ENCODE measurements around the gene ZDHHC1. TPM values are rescaled to one million over a fixed set of nuclear protein-coding genes. Genes with fewer than 3 reads are reported as not detected.

ZDHHC1 gene
- total RNA-seq, 3 donors from 2014 or later, result 17.4 to 20.3 (median 19.3) TPM

- no peak overlapping the region for H3K4me3 ChIP-seq
- no peaks in the 10 kb centered on the region for H3K9me3 ChIP-seq
- H3K27me3 ChIP-seq, result no peaks in the 10 kb centered on the region
- no peak for TF ChIP-seq POLR2A (IDR thresholded peaks at IDR 0.05)
- peak in 2 of 3 donors; percentile 10 to 65 for TF ChIP-seq POLR2AphosphoS5 (IDR thresholded peaks at IDR 0.05)
- no peak for DNase-seq (ENCODE audit: low spot score in 2 of 2)
- peaks cover 0 to 22% of the 10 kb centered on the region in 2 donors for H3K4me1 ChIP-seq
- intact Hi-C loops (cut with DNase I; ENCODE audit: low total_unique reads), result no loop called here
- peak overlapping the region; percentile 57 to 87 for H3K27ac ChIP-seq
- no peaks in the 10 kb centered on the region for H3K36me3 ChIP-seq
Observed at GRCh38 chr16:67438098-67438791, 22.0 kb upstream of the ZDHHC1 start.

GRCh38 chr16:67437513-67437912 is 21.2 kb upstream of the ZDHHC1 start:
- H3K4me1 ChIP-seq, result peaks cover 0 to 15% of the 10 kb centered on the region in 2 donors
- H3K4me3 ChIP-seq, result no peak overlapping the region
- intact Hi-C loops (cut with DNase I; ENCODE audit: low total_unique reads), result no loop called here
- TF ChIP-seq CTCF (IDR thresholded peaks at IDR 0.05) (no peak), POLR2A (IDR thresholded peaks at IDR 0.05) (no peak), POLR2AphosphoS5 (IDR thresholded peaks at IDR 0.05) (no peak)
- H3K27ac ChIP-seq, result peak overlapping the region in 1 of 2 donors; percentile 87
- H3K9me3 ChIP-seq, result no peaks in the 10 kb centered on the region
- H3K27me3 ChIP-seq, result no peaks in the 10 kb centered on the region
- H3K36me3 ChIP-seq, result no peaks in the 10 kb centered on the region
- no peak for DNase-seq (ENCODE audit: low spot score in 2 of 2)

- intact Hi-C loops (cut with DNase I; ENCODE audit: low total_unique reads), result no loop called here
- Histone ChIP-seq H3K4me3 (no peak overlapping the region), H3K27me3 (no peaks in the 10 kb centered on the region), H3K4me1 (peaks cover 0 to 7% of the 10 kb centered on the region in 2 donors), H3K27ac (no peak overlapping the region), H3K9me3 (no peaks in the 10 kb centered on the region), H3K36me3 (no peaks in the 10 kb centered on the region)
- TF ChIP-seq CTCF (IDR thresholded peaks at IDR 0.05), result no peak
- TF ChIP-seq POLR2A (IDR thresholded peaks at IDR 0.05), result no peak
- no peak for TF ChIP-seq POLR2AphosphoS5 (IDR thresholded peaks at IDR 0.05)
- DNase-seq (ENCODE audit: low spot score in 2 of 2), result no peak
Observed at GRCh38 chr16:67436640-67437193, 20.4 kb upstream of the ZDHHC1 start.

- DNase-seq (ENCODE audit: low spot score in 2 of 2), result no peak
- no peaks in the 10 kb centered on the region for H3K36me3 ChIP-seq
- no peaks in the 10 kb centered on the region for H3K27me3 ChIP-seq
- H3K9me3 ChIP-seq, result no peaks in the 10 kb centered on the region
- intact Hi-C loops (cut with DNase I; ENCODE audit: low total_unique reads), result no loop called here
- peaks cover 0 to 4% of the 10 kb centered on the region in 2 donors for H3K4me1 ChIP-seq
- no peak overlapping the region for H3K4me3 ChIP-seq
- H3K27ac ChIP-seq, result no peak overlapping the region
- TF ChIP-seq POLR2A (IDR thresholded peaks at IDR 0.05) (no peak), CTCF (IDR thresholded peaks at IDR 0.05) (no peak), POLR2AphosphoS5 (IDR thresholded peaks at IDR 0.05) (no peak)
Observed at GRCh38 chr16:67435758-67436164, 19.5 kb upstream of the ZDHHC1 start.

- Histone ChIP-seq H3K36me3 (no peaks in the 10 kb centered on the region), H3K4me1 (peaks cover 0 to 7% of the 10 kb centered on the region in 2 donors), H3K27ac (peak overlapping the region; percentile 79 to 88), H3K9me3 (no peaks in the 10 kb centered on the region), H3K27me3 (no peaks in the 10 kb centered on the region), H3K4me3 (peak overlapping the region in 1 of 3 donors; percentile 58)
- intact Hi-C loops (cut with DNase I; ENCODE audit: low total_unique reads), result no loop called here
- TF ChIP-seq POLR2AphosphoS5 (IDR thresholded peaks at IDR 0.05) (no peak), POLR2A (IDR thresholded peaks at IDR 0.05) (no peak), CTCF (IDR thresholded peaks at IDR 0.05) (no peak)
- DNase-seq (ENCODE audit: low spot score in 2 of 2), result no peak
Observed at GRCh38 chr16:67433131-67433719, 16.9 kb upstream of the ZDHHC1 start.
